GM12865 (cell line): ENCODE data around the gene YPEL3.
A peak's percentile ranks its signal among the peaks of the same experiment; 100 is the strongest.

ENCODE experiments used
- DNase-seq: peaks from one replicate; pipeline ENCODE4 v3.0.0; 2010; ENCODE audit warnings: low read depth
- H3K4me3 ChIP-seq: 2 replicates; pipeline ENCODE4 v1.5.1; 2011; ENCODE audit warnings: mild to moderate bottlenecking, low read depth, low read length, control low read depth
- CTCF ChIP-seq: IDR thresholded peaks from 2 replicates; pipeline ENCODE4 v1.5.1; 2011; ENCODE audit warnings: low read length, control low read depth, low read depth, inconsistent platforms; ENCODE audit not compliant: insufficient read depth; ENCODE audit errors: missing control alignments

YPEL3 gene

GRCh38 chr16:30053376-30054015 is 42.5 kb downstream of the YPEL3 start:
- peak overlapping the region; percentile 74 for H3K4me3 ChIP-seq
- DNase-seq: no peak
- no peak for TF ChIP-seq CTCF

GRCh38 chr16:30052671-30053372 is 43.2 kb downstream of the YPEL3 start:
- peak; percentile 96 for DNase-seq

GRCh38 chr16:30051518-30051917 is 44.5 kb downstream of the YPEL3 start:
- no peak overlapping the region for H3K4me3 ChIP-seq
- DNase-seq: no peak
- TF ChIP-seq CTCF: no peak

More at GRCh38 chr16:30052671-30053372, 43.2 kb downstream of the YPEL3 start:
- H3K4me3 ChIP-seq: peak overlapping the region; percentile 74
- no peak for TF ChIP-seq CTCF

- no peak for TF ChIP-seq CTCF
- DNase-seq: no peak
Measured at GRCh38 chr16:30049871-30050270, 46.1 kb downstream of the YPEL3 start.

GRCh38 chr16:30046588-30046987 is 49.4 kb downstream of the YPEL3 start:
- H3K4me3 ChIP-seq: no peak overlapping the region
- no peak for DNase-seq
- no peak for TF ChIP-seq CTCF

More at GRCh38 chr16:30049871-30050270, 46.1 kb downstream of the YPEL3 start:
- H3K4me3 ChIP-seq: no peak overlapping the region

- no peak overlapping the region for H3K4me3 ChIP-seq
- DNase-seq: no peak
- TF ChIP-seq CTCF: no peak
Measured at GRCh38 chr16:30046178-30046577, 49.8 kb downstream of the YPEL3 start.
